ENCODE results near the gene NLGN4X. TPM values are rescaled to one million over a fixed set of nuclear protein-coding genes. Genes with fewer than 3 reads are reported as not detected.

Gene NLGN4X
- total RNA-seq, 1 experiment from 2014 or later, result 44.3 TPM

DNA sequence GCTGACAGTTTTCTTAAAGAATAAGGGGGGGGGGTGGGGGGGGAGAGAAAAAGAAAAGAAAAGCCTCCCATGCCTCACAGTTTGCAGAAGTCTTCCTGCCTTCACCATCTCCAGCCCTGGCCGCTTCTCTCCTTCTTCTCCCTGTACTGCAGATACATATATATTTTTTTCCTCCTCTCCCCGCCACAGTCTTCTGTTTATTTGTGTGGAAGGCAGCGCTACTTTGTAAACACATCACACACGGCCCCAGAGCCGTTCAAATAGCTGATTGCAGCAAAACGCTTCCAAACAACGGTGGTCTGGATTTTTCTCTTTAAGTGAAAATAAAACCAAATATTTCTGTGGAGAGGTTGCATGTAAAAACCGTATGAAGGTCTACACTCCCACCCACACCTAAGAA is 732 bp downstream of the NLGN4X start:
- TF ChIP-seq EZH2 (IDR thresholded peaks at IDR 0.05; ENCODE audit: borderline replicate concordance, low read depth, low read length, poor library complexity, severe bottlenecking), result no peak
- TF ChIP-seq, protein P1, sequence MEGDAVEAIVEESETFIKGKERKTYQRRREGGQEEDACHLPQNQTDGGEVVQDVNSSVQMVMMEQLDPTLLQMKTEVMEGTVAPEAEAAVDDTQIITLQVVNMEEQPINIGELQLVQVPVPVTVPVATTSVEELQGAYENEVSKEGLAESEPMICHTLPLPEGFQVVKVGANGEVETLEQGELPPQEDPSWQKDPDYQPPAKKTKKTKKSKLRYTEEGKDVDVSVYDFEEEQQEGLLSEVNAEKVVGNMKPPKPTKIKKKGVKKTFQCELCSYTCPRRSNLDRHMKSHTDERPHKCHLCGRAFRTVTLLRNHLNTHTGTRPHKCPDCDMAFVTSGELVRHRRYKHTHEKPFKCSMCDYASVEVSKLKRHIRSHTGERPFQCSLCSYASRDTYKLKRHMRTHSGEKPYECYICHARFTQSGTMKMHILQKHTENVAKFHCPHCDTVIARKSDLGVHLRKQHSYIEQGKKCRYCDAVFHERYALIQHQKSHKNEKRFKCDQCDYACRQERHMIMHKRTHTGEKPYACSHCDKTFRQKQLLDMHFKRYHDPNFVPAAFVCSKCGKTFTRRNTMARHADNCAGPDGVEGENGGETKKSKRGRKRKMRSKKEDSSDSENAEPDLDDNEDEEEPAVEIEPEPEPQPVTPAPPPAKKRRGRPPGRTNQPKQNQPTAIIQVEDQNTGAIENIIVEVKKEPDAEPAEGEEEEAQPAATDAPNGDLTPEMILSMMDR (conservative IDR thresholded peaks at IDR 0.05; ENCODE audit: low read depth, low read length), result no peak
- Histone ChIP-seq H3K27ac (ENCODE audit: low read depth, low read length, poor library complexity, severe bottlenecking) (no peak overlapping the region), H3K9me3 (ENCODE audit: low read depth, low read length, poor library complexity, severe bottlenecking) (no peaks in the 10 kb centered on the region), H3K4me3 (ENCODE audit: low read depth, low read length, poor library complexity, severe bottlenecking) (peak overlapping the region; percentile 95), H3K36me3 (ENCODE audit: insufficient read depth, low read length, poor library complexity, severe bottlenecking) (no peaks in the 10 kb centered on the region), H3K27me3 (replicated peaks; ENCODE audit: insufficient read depth, low read depth, low read length, poor library complexity) (peaks cover 3% of the 10 kb centered on the region), H3K4me1 (ENCODE audit: insufficient read depth, low read length, poor library complexity, severe bottlenecking) (peaks cover 14% of the 10 kb centered on the region)
- no TSS peak for BruUV-seq (replicated peaks)
- intact Hi-C loops (cut with micrococcal nuclease; ENCODE audit: unreplicated experiment), result loop anchor here (2.0 to 5.0 kb wide), 4 partner anchors 134 to 951 kb away; no protein-coding TSS in a partner anchor
- CTCF ChIA-PET, result no interaction called here
- DNase-seq (ENCODE audit: low spot score), result no peak
- POLR2A ChIA-PET (ENCODE audit: low non-redundant PET), result interaction anchor here (0.5 kb wide), 1 partner anchor 69 kb away, joined by 3 read pairs; no protein-coding TSS in a partner anchor

DNA sequence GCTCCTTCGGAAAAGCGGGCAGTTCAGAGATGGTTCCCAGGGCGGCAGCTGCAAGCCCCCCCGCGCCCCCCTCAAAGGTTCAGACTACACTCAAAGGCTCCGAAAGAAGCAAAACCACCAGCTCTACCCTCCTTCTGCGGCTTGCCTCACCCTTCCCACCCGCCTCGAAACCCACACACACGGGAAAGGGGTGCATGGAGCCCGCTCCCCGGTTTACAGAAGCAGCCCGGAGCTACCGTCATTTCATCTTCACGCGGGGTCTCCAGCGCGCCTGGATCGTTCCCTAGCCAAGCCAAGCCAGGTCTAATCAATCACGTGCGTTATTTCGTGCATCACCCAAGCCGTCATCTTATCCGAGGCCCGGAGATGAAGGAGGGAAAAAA is 1.2 kb downstream of the NLGN4X start:
- BruUV-seq (replicated peaks), result no TSS peak
- no peak for TF ChIP-seq EZH2 (IDR thresholded peaks at IDR 0.05; ENCODE audit: borderline replicate concordance, low read depth, low read length, poor library complexity, severe bottlenecking)
- TF ChIP-seq, protein P1 (conservative IDR thresholded peaks at IDR 0.05; ENCODE audit: low read depth, low read length), result no peak
- Histone ChIP-seq H3K9me3 (ENCODE audit: low read depth, low read length, poor library complexity, severe bottlenecking) (no peaks in the 10 kb centered on the region), H3K36me3 (ENCODE audit: insufficient read depth, low read length, poor library complexity, severe bottlenecking) (no peaks in the 10 kb centered on the region), H3K4me1 (ENCODE audit: insufficient read depth, low read length, poor library complexity, severe bottlenecking) (peaks cover 14% of the 10 kb centered on the region), H3K4me3 (ENCODE audit: low read depth, low read length, poor library complexity, severe bottlenecking) (peak overlapping the region; percentile 95), H3K27me3 (replicated peaks; ENCODE audit: insufficient read depth, low read depth, low read length, poor library complexity) (peaks cover 3% of the 10 kb centered on the region), H3K27ac (ENCODE audit: low read depth, low read length, poor library complexity, severe bottlenecking) (peak overlapping the region; percentile 88)
- intact Hi-C loops (cut with micrococcal nuclease; ENCODE audit: unreplicated experiment), result loop anchor here (2.0 to 5.0 kb wide), 4 partner anchors 135 to 950 kb away; no protein-coding TSS in a partner anchor
- ChIA-PET CTCF (no interaction called here), POLR2A (ENCODE audit: low non-redundant PET) (no interaction called here)
- peak; percentile 47 for DNase-seq (ENCODE audit: low spot score)

DNA sequence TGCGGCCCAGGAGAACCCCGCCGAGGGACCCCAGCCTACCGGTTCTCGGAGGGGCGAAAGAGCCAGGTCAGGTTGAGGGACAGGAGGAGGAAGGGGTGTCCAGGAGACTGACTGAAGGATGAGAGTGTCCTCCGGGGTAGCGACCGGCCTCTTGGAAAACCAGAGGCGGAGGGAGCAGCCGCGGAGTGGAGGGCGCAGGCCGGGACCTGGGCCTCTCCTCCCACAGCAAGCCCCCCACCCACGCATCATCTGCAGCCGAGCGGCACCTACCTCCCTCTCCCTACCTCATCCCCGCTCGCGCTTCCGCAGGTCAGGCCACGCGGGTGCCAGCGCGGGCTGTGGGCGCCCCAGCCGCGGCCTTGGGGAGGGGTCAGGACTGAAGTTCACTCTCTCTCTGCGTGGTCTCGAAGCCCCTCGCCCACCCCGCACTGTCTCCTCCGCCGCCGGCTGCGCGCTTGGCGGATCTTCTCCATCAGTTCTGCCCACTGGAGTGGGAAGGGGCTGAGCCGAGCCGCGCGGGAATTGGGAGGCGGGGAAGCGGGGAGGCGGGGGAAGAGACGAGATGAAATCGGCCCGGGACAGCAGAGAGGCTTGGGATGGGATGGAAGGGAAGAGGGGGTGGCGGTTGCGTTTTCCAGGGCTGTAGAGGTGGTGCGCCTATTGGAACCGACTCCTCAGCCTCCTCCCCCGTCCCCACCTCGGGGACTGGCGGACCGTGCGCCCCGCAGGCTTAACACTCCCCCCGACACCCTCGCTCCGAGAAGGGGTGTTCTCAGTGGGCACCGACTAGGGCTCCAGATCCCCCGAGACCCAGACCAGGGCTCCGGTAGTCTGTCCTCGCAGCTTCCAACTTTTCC is 1.8 kb downstream of the NLGN4X start:
- intact Hi-C loops (cut with micrococcal nuclease; ENCODE audit: unreplicated experiment), result loop anchor here (2.0 to 5.0 kb wide), 4 partner anchors 135 to 950 kb away; no protein-coding TSS in a partner anchor
- TF ChIP-seq, protein P1 (conservative IDR thresholded peaks at IDR 0.05; ENCODE audit: low read depth, low read length), result no peak
- TF ChIP-seq EZH2 (IDR thresholded peaks at IDR 0.05; ENCODE audit: borderline replicate concordance, low read depth, low read length, poor library complexity, severe bottlenecking), result no peak
- peak overlapping the region; percentile 95 for H3K4me3 ChIP-seq (ENCODE audit: low read depth, low read length, poor library complexity, severe bottlenecking)
- BruUV-seq (replicated peaks), result no TSS peak
- H3K27ac ChIP-seq (ENCODE audit: low read depth, low read length, poor library complexity, severe bottlenecking), result peak overlapping the region; percentile 88
- peak; percentile 59 for DNase-seq (ENCODE audit: low spot score)
- H3K4me1 ChIP-seq (ENCODE audit: insufficient read depth, low read length, poor library complexity, severe bottlenecking), result peaks cover 14% of the 10 kb centered on the region
- no peaks in the 10 kb centered on the region for H3K9me3 ChIP-seq (ENCODE audit: low read depth, low read length, poor library complexity, severe bottlenecking)
- POLR2A ChIA-PET (ENCODE audit: low non-redundant PET), result no interaction called here
- CTCF ChIA-PET, result no interaction called here
- H3K27me3 ChIP-seq (replicated peaks; ENCODE audit: insufficient read depth, low read depth, low read length, poor library complexity), result peaks cover 3% of the 10 kb centered on the region
- no peaks in the 10 kb centered on the region for H3K36me3 ChIP-seq (ENCODE audit: insufficient read depth, low read length, poor library complexity, severe bottlenecking)
